NCI-H446 treated with DMSO at 0.1 percent for 48 hours (cell line): ENCODE measurements around the gene GPATCH8.

ENCODE experiments used
- DNase-seq: peaks from one replicate; lab custom pipeline; 2025; lab: John Stamatoyannopoulos, UW

The GPATCH8 gene

GRCh38 chr17:44451016-44451627, 52.1 kb downstream of the GPATCH8 start:
- no peak for DNase-seq

GRCh38 chr17:44448412-44448811, 54.8 kb downstream of the GPATCH8 start:
- DNase-seq = no peak

- DNase-seq = no peak
Observed at GRCh38 chr17:44444735-44445105, 58.5 kb downstream of the GPATCH8 start.

- no peak for DNase-seq
Observed at GRCh38 chr17:44442806-44443205, 60.4 kb downstream of the GPATCH8 start.

- no peak for DNase-seq
Observed at GRCh38 chr17:44439168-44439567, 64.0 kb downstream of the GPATCH8 start.

GRCh38 chr17:44438636-44439035, 64.6 kb downstream of the GPATCH8 start:
- DNase-seq = no peak

- DNase-seq = no peak
Observed at GRCh38 chr17:44436336-44436735, 66.9 kb downstream of the GPATCH8 start.

GRCh38 chr17:44432254-44433157, 70.7 kb downstream of the GPATCH8 start:
- no peak for DNase-seq

GRCh38 chr17:44424828-44425461, 78.3 kb downstream of the GPATCH8 start:
- no peak for DNase-seq

GRCh38 chr17:44417553-44417952, 85.7 kb downstream of the GPATCH8 start:
- no peak for DNase-seq

GRCh38 chr17:44416558-44417289, 86.5 kb downstream of the GPATCH8 start:
- no peak for DNase-seq

- no peak for DNase-seq
Observed at GRCh38 chr17:44414394-44415155, 88.6 kb downstream of the GPATCH8 start.

- DNase-seq = no peak
Observed at GRCh38 chr17:44409309-44410028, 93.7 kb downstream of the GPATCH8 start.

GRCh38 chr17:44408786-44409185, 94.4 kb downstream of the GPATCH8 start:
- no peak for DNase-seq

GRCh38 chr17:44402564-44403172, 100.5 kb downstream of the GPATCH8 start:
- DNase-seq = no peak

GRCh38 chr17:44400226-44400847, 102.9 kb downstream of the GPATCH8 start:
- DNase-seq = no peak

- DNase-seq = no peak
Observed at GRCh38 chr17:44398692-44399691, 104.2 kb downstream of the GPATCH8 start.
